HG03280 (cell line): ENCODE data around the gene WDR48.
"Not testable (repeated sequence)": the region's sequence is repeated elsewhere in the genome, so short reads cannot be mapped to it uniquely, and the experiment has no call there.

Experiments
- ATAC-seq: cut with Tn5 transposase; IDR thresholded peaks from one replicate; pipeline ENCODE4 v1.9.1; 2021; ENCODE audit warnings: mild to moderate bottlenecking, moderate library complexity; ENCODE audit not compliant: unreplicated experiment

WDR48 gene

GRCh38 chr3:39051649-39052561 is at the start of gene WDR48, which contains the start of gene SCN11A:
TSS of gene WDR48 (plus strand) at chr3:39052016. CDS start at chr3:39052026, 10 bp downstream.
TSS of gene SCN11A (minus strand) at chr3:39051944. CDS start at chr3:38950362, 101,582 bp downstream.
- peak; percentile 99 for ATAC-seq

- ATAC-seq, result no peak
These were observed 46.5 kb upstream of the WDR48 start for GRCh38 chr3:39005295-39005694.

- ATAC-seq, result no peak
These were observed 40.6 kb upstream of the WDR48 start for GRCh38 chr3:39011191-39011736.

DNA sequence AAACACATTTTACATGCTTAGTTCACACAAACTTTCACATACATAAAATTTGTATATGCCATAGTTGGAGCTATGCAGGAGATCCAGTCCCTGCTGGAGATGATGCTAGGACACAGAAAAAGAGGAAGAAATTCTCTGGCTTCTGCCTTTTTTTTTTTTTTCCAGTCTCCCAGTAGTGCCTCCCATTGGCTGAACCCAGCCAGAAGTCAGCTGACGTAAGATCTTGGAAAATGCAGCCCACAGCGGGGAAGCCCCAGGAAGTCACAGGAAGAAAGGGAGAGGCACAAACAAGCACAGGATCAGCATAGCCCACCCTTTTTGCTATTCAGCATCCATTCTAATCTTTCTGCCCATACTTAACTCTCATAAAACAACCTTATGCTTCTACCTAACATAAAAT is 38.5 kb upstream of the WDR48 start:
- ATAC-seq, result no peak

- no peak for ATAC-seq
These were observed 37.8 kb upstream of the WDR48 start for GRCh38 chr3:39013921-39014509.

DNA sequence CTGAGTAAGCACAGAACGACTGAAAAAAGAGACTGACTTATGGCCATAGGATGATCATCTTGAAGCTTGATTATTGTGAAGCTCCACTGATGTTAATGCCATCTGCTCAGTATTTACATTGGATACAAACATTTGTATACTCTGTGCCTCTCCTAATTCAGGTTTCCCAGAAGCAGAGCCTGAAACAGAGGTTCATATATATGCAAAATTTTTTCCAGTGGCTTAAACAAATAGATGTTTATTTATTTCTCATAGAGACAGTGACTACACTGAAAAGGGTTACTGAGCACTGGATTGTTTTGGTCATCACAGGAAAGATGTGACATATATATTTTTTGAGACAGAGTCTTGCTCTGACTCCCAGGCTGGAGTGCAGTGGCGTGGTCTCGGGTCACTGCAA is 36.4 kb upstream of the WDR48 start:
- no peak for ATAC-seq

GRCh38 chr3:39019299-39019698 is 32.5 kb upstream of the WDR48 start:
- ATAC-seq, result no peak

DNA sequence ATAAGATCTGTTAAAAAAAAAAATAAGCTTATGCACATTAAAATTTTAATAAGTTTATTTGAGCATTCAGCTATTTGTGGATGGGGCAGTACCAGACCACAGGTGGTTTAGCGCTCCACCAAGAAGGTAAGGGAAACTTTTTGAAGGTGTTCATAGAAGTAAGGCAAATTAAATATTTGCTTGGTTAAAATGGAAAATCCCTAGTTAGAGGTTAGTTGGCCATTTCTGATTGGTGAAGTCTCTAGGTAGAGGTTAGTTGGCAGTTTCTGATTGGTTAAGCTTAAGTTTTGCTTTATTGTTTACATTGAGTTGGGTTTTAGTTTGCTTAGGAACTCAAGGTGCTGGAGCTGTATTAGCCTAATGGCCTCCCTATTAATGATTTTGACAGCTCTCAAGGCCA is 30.8 kb upstream of the WDR48 start:
- ATAC-seq, result no peak

- no peak for ATAC-seq
These were observed 30.1 kb upstream of the WDR48 start for GRCh38 chr3:39021465-39022285.

GRCh38 chr3:39022286-39022630 is 29.6 kb upstream of the WDR48 start:
- ATAC-seq, result no peak

DNA sequence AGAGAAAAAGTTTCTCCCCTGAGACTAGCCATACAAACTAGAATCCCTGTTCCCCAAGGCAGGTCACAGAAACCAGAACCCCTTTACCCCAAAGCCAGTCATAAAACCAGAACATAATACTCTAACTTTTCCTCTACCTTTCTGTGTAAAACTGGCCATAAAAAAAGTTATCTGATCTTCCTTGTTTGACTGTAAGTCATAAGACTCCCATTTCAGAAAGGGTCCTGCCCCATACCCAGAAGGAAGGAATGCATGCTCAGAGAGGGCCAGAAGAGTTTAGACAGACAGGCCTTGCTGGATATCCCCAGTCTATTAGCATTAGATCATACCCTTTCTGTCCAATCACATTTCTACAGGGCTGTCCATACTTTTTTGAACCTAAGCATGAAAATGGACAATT is 27.3 kb upstream of the WDR48 start:
- no peak for ATAC-seq

DNA sequence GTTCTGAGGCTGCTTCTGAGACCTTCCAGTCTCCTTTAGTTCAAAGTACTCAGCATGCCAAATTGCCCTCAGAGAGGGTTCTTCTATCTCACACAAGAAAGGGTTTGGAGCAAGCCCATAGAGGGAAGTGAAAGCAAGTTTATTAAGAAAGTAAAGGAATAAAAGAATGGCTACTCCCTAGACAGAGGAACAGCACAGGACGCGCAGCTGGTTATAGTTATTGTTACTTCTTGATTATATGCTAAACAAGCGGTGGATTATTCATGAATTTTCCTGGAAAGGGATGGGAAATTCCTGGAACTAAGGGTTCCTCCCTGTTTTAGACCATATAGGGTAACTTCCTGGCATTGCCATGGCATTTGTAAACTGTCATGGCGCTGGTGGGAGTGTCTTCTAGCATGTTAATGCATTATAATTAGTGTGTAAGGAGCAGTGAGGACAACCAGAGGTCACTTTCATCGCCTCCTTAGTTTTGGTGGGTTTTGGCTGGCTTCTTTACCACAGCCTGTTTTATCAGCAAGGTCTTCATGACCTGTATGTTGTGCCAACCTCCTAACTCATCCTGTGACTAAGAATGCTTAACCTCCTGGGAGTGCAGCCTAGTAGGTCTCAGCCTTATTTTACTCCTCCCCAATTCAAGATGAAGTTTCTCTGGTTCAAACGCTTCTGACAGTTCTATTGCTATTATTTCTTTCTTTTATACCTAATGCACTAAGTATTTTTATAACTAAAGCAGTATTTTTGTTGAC is 26.4 kb upstream of the WDR48 start:
- no peak for ATAC-seq

DNA sequence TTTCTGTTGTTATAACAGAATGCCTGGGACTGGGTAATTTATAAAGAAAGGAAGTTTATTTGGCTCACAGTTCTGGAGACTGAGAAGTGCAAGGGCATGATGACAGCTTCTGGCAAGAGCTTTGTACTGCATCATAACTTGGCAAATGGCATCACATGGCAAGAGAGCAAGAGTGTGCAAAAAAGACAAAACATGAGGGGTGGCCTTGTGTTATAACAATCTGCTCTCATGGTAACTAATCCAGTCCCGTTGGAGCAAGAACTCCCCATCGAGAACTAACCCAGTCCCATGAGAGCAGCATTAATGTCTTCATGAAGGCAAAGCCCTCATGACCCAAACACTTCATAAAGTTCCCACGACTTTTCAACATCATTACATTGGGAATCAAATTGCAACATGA is 23.3 kb upstream of the WDR48 start:
- ATAC-seq, result no peak

- ATAC-seq, result no peak
These were observed 22.3 kb upstream of the WDR48 start for GRCh38 chr3:39029556-39029955.

GRCh38 chr3:39038165-39038564 is 13.7 kb upstream of the WDR48 start:
- no peak for ATAC-seq

DNA sequence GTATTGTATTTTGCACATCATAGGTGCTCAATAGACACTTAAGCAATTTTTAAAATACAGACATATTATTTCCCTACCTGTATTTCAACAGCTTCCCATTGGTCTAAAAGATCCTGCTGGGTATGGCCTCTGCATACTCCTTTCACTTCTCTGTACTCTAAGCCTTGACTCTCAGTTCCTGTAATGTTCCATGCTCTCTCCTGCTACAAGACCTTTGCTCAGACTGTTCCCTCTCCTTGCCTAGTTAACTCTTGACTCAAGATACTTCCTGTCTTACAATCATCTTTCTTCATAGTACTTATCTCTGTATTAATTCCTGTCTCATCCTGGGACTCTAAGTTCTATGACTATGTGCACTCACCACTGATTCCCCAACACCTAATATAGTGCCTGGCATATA is 1.8 kb upstream of the WDR48 start:
- no peak for ATAC-seq

DNA sequence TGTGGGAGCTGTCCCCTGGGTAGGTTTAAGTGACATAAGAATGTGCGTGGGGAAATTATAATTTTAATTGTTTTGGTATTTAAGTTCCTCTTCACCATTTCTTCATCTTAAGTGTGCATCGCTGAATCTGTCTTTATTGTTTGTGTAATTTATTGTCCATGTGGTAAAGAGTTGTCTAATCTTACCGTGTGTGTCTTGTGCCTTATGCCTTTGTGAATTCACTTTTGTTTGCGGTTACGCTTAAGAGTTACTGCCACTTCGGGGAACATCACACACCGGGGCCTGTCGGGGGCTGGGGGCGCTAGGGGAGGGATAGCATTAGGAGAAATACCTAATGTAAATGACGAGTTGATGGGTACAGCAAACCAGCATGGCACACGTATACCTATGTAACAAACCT is 767 bp downstream of the WDR48 start:
- no peak for ATAC-seq

DNA sequence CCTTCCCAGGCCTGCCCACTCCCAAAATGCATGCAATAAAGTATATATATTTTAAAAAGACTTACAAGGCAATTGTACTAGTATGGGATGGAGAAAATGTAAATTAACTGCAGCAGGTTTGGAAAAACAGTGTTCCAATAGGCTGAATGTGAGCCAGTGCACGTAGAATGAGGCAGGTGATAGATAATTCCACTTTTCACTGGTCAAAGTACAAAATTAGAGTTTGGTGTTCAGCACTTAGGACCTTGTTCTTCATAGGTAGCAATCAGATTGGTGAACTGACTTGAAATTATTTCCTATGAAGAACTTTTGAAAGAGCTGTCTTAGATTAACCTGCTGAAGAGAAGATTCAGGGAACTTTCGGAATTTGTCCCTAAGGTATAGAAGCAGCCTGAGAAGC is 1.9 kb downstream of the WDR48 start:
- no peak for ATAC-seq

- ATAC-seq, result no peak
These were observed 4.3 kb downstream of the WDR48 start for GRCh38 chr3:39056151-39056550.

DNA sequence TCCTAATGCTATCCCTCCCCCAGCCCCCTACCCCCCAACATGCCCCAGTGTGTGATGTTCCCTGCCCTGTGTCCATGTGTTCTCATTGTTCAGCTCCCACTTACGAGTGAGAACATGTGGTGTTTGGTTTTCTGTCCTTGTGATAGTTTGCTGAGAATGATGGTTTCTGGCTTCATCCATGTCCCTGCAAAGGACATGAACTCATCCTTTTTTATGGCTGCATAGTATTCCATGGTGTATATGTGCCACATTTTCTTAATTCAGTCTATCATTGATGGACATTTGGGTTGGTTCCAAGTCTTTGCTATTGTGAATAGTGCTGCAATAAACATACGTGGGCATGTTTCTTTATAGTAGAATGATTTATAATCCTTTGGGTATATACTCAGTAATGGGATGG is 9.4 kb downstream of the WDR48 start:
- not testable (repeated sequence) for ATAC-seq

DNA sequence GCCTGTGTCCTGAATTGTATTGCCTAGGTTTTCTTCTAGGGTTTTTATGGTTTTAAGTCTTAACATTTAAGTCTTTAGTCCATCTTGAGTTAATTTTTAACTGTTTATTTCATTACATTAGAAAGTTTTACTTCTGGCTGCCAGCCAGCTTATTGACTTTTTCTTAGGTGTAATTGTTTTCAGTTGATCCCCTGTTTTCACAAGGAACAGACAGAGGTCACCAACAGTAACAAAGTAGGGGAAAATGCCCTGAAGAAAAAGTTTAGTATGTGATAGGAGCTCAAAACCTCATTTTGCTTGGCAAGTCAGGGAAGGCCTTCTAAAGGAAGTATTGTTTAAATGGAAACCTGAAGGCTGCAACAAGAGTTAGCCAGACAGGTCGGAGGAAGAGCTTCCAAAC is 10.4 kb downstream of the WDR48 start:
- no peak for ATAC-seq
